CMK (cell line): ENCODE data around the gene CDH5.
"Not testable (repeated sequence)": the region's sequence is repeated elsewhere in the genome, so short reads cannot be mapped to it uniquely, and the experiment has no call there.

ENCODE experiments used
- DNase-seq: peaks from one replicate; pipeline ENCODE4 v3.0.0-alpha.2; 2010; ENCODE audit warnings: low read depth

The CDH5 gene, protein sequence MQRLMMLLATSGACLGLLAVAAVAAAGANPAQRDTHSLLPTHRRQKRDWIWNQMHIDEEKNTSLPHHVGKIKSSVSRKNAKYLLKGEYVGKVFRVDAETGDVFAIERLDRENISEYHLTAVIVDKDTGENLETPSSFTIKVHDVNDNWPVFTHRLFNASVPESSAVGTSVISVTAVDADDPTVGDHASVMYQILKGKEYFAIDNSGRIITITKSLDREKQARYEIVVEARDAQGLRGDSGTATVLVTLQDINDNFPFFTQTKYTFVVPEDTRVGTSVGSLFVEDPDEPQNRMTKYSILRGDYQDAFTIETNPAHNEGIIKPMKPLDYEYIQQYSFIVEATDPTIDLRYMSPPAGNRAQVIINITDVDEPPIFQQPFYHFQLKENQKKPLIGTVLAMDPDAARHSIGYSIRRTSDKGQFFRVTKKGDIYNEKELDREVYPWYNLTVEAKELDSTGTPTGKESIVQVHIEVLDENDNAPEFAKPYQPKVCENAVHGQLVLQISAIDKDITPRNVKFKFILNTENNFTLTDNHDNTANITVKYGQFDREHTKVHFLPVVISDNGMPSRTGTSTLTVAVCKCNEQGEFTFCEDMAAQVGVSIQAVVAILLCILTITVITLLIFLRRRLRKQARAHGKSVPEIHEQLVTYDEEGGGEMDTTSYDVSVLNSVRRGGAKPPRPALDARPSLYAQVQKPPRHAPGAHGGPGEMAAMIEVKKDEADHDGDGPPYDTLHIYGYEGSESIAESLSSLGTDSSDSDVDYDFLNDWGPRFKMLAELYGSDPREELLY

DNA sequence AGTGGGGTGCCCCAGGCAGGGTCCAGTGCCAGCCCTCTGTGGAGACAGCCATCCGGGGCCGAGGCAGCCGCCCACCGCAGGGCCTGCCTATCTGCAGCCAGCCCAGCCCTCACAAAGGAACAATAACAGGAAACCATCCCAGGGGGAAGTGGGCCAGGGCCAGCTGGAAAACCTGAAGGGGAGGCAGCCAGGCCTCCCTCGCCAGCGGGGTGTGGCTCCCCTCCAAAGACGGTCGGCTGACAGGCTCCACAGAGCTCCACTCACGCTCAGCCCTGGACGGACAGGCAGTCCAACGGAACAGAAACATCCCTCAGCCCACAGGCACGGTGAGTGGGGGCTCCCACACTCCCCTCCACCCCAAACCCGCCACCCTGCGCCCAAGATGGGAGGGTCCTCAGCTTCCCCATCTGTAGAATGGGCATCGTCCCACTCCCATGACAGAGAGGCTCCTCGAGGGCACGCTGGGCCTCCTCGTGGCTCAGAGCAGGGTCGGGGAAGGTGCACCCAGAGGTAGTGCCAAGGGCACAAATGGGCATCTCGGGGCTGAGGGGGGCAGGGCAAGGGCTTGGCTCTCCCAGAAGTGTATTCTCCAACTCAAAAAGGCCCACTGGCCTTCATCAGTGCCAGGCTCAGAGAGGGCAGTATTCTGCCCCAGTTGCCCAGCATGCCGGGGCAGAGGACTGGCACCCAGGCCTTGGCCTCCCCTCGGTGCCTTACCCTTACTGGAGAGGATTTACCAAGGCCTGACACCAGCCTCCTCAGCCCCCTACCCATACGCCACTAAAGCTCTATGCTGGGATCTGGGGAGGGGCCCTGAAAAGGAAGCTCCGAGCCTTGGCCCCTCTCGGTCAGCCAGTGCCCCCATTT, at the start of gene CDH5:
Gene CDH5 (plus strand): TSS at position 259 of the 867 bp plus-strand sequence. CDS start 12,647 bp downstream, outside the sequence.
- no peak for DNase-seq

DNA sequence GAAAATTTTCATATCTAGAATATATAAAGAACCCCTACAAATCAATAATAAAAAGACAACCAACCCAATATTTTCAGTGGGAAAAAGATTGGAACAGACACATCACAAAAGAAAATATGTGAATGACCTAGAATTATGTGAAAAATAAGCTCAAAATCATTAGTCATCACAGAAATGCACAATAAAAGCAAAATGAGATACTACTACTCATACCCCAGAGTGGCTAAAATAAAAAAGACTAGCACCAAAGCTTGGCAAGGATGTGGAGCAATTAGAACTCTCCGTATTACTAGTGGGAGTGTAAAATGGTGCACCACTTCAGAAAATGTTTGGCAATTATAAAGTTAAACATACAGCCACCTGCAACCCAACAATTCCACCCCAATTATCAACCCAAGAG, 48.0 kb upstream of the CDH5 start:
- DNase-seq = no peak

DNA sequence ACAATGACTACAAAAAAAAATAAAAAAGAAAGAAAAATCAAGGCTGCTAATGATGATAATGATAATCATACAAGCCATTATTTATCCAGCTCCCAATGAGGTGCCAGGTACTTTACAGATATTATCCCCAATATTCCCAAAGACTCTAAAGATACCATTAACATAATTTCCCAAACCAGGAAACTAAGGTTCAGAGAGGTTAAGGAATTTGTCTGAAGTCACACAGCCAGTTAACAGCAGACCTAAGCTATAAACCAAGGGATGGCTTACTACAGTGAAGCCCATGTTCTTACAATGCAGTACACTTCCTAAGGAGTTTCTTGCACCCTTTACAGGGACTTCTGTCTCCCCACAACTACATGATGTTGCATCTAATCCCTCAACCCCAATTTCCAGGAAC, 45.7 kb upstream of the CDH5 start:
- no peak for DNase-seq

GRCh38 chr16:66322174-66322573, 44.3 kb upstream of the CDH5 start:
- DNase-seq = no peak

- DNase-seq = no peak
Measured at GRCh38 chr16:66324815-66325515, 41.5 kb upstream of the CDH5 start.

GRCh38 chr16:66325717-66326376, 40.6 kb upstream of the CDH5 start:
- no peak for DNase-seq

DNA sequence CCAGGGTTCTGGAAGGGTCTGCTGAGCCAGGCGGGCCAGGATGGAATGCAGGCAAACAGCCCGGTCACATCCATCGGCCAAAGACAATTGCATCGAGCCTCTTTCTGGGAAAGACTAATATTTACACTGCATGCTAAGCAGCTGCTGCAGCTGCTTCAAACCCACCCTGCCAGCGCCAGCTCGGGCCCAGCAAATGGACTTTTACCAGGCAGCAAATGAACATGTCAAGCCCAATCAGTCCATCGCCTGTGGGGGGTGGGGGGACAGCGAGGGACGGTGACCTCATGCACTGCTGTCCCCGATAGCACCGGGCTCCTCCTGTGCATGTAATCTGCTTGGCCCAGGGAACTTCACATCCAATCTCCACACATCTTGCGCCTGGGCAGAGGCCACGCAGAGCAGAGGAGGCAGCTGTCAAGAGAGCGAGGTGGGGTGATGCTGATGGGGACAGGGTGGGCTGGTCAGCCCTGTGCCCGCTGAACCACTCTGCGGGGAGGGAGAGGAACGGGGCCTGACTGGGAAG, 39.4 kb upstream of the CDH5 start:
- DNase-seq = no peak

GRCh38 chr16:66328282-66328681, 38.2 kb upstream of the CDH5 start:
- no peak for DNase-seq

- DNase-seq = not testable (repeated sequence)
Measured at GRCh38 chr16:66331464-66331863, 35.0 kb upstream of the CDH5 start.

- DNase-seq = no peak
Measured at GRCh38 chr16:66332634-66333610, 33.6 kb upstream of the CDH5 start.

DNA sequence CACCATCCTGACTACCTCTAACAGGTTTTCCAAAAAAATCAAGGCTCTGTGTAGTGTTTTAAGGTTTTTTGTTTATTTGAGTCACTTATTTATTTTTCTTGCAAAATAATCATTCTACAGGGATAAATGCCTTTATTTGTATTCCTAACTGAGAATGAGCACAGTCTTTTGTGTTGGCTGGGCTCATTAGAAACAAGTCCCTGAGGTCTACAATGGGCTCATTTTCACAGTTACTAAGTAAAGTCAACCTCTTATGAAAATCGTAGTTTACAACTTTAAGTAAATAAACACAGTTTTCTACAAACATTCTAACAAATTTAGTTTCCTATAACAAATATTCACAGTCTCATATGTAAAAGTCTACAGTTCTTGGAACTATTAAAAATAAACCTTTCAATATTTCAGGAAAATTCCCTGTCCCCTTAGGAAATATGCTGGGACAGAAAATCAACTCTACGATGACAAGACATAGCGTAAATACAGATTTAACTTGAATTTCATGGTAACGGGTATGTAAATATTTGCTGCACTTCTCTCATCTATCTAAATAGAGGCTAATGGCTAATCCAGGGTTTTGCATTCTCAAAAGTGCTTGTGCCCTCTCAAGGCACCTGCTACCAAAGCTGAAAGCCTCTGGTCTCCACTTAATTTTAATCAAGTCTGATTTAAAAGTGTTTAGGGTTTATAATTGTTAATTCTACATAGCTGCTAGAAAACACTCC, 31.5 kb upstream of the CDH5 start:
- no peak for DNase-seq

DNA sequence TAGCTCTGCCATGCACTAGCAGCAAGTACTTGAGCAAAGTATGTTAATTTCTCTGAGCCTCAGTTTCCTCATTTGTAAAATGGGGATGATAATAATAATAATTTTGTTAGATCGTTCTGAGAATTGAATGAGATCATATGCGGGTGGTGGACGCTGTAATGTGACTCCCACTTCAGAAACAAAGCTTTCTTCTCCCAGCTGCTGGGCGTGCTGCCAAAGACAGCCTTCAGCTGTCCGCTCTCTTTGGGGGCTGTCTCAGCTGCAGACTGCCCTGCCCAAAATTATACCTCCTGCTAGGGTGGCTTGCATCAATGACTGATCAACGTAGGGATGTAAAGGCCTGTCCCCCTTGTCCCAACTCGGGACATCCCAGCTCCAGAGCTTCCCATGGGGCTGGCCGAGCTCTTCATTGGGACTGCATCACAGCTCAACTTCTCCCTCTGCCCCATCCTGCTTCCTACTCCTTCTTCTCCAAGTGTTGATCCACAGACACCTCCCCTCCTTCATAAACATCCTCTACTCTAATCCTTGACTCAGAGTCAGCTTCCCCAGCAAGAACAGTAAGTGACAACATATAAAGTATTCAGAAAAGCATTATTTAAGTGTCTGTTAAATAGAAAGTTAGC, 30.7 kb upstream of the CDH5 start:
- no peak for DNase-seq

GRCh38 chr16:66337463-66338188, 28.9 kb upstream of the CDH5 start:
- no peak for DNase-seq

DNA sequence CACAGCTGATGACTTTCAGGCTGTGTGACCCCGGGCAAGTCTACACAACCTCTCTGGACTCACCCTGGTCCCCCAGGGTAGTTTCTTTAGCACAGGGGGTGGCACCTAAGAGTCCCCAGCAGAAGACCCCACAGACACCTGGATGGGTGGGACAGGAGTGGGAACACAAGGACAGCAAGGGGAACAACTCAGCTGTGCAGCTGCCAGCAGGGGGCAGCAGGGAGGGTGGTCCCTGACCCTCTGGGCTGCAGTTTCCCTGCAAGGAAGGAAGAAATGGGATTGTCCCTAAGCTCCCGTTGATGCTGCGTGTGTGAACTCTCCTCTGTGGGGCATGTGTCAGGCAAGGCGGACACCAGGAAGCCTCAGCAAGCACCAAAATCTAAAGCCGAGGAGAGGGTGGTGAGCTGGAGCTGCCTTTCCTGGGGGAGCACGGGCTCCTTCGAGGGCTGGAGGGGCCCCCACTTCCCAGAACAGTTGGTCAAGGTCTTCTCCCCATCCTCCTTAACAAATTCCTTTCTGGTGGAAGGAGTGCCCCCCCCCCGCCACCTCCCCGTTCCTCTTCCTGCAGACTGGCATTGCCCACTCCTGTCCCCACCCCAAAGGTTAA, 24.1 kb upstream of the CDH5 start:
- no peak for DNase-seq

GRCh38 chr16:66344533-66345145, 21.9 kb upstream of the CDH5 start:
- no peak for DNase-seq

- no peak for DNase-seq
Measured at GRCh38 chr16:66346221-66346620, 20.3 kb upstream of the CDH5 start.

GRCh38 chr16:66352304-66352703, 14.2 kb upstream of the CDH5 start:
- DNase-seq = no peak
